Uterus (tissue), 4 donors: Measurements from ENCODE around the gene POLD4. TPM values are rescaled to one million over a fixed set of nuclear protein-coding genes. Genes with fewer than 3 reads are reported as not detected.
A peak's percentile ranks its signal among the peaks of the same experiment; 100 is the strongest.

Experiments
- DNase-seq, 2 donors: peaks; one replicate each; pipeline ENCODE4 v3.0.0-alpha.2; 2019 to 2020
- H3K27ac ChIP-seq, 2 donors: fragments of 200-600 bp; sonication (generic); 1 replicate in 1 of 2; 2 replicates in 1 of 2; pipeline ENCODE4 v1.5.1; 2016 to 2018
- H3K27me3 ChIP-seq, 2 donors: fragments of 200-600 bp; sonication (generic); one replicate each; pipeline ENCODE4 v1.5.1; 2018 to 2019; ENCODE audit warnings: control low read depth in 1 of 2
- H3K36me3 ChIP-seq, 2 donors: fragments of 200-600 bp; sonication (generic); one replicate each; pipeline ENCODE4 v1.5.1; 2019; ENCODE audit warnings: control low read depth in 1 of 2
- H3K4me1 ChIP-seq, 2 donors: fragments of 200-600 bp; sonication (generic); one replicate each; pipeline ENCODE4 v1.5.1; 2018 to 2019; ENCODE audit warnings: control low read depth in 1 of 2
- H3K4me3 ChIP-seq, 2 donors: fragments of 200-600 bp; sonication (generic); 1 replicate in 1 of 2; 2 replicates in 1 of 2; pipeline ENCODE4 v1.5.1; 2018 to 2019; ENCODE audit warnings: mild to moderate bottlenecking in 1 of 2
- H3K9me3 ChIP-seq, 2 donors: fragments of 200-600 bp; sonication (generic); one replicate each; pipeline ENCODE4 v1.5.1; 2019; ENCODE audit warnings: control low read depth in 1 of 2
- CTCF ChIP-seq, 4 experiments: fragments of 200-600 bp in 2 of 4; fragments of 450-650 bp in 2 of 4; sonication (generic) in 2 of 4; IDR thresholded peaks; one replicate each; pipeline ENCODE4 v1.5.1; 2016 to 2019; ENCODE audit warnings: antibody characterized with exemption in 4 of 4, mild to moderate bottlenecking in 2 of 4, moderate library complexity in 1 of 4
- POLR2A ChIP-seq, 2 donors: fragments of 450-650 bp; IDR thresholded peaks; one replicate each; pipeline ENCODE4 v1.6.1; 2016; ENCODE audit warnings: antibody characterized with exemption in 2 of 2, mild to moderate bottlenecking in 1 of 2, moderate library complexity in 1 of 2
- intact Hi-C: fragments of 100-400 bp; cut with DNase I; formaldehyde crosslinking; loops from one replicate; pipeline ENCODE4 v1.15.1; 2023; ENCODE audit warnings: low total_unique reads
- total RNA-seq, 4 donors: library from RNA; depleted of rRNA in 3 of 4; stranded (reverse); fragments of >200 nt in 3 of 4; gene quantifications; one replicate each; pipeline versions ENCODE4 v1.1.0 to v1.2.4, GENCODE V29; 2014 to 2023
- donor health status: DM: yes; HTN: yes; CAD: no.

Gene POLD4
- total RNA-seq, 4 donors from 2014 or later: 8.7 to 65.6 (median 31.3) TPM

- H3K27ac ChIP-seq: peak overlapping the region; percentile 30 to 54
- no peaks in the 10 kb centered on the region for H3K4me1 ChIP-seq
- H3K27me3 ChIP-seq: no peaks in the 10 kb centered on the region
- H3K4me3 ChIP-seq: no peak overlapping the region
- TF ChIP-seq CTCF (IDR thresholded peaks at IDR 0.05) (no peak), POLR2A (IDR thresholded peaks at IDR 0.05) (no peak)
- H3K9me3 ChIP-seq: no peaks in the 10 kb centered on the region
- intact Hi-C loops: loop anchor here (10.0 kb wide), 1 partner anchor 115 kb away; the partner anchor contains the start of gene GRK2
- DNase-seq: peak; percentile 49 to 66
- H3K36me3 ChIP-seq: no peaks in the 10 kb centered on the region
These were observed 26.0 kb upstream of the POLD4 start for GRCh38 chr11:67379061-67380058.

- DNase-seq: no peak
- no peaks in the 10 kb centered on the region for H3K27me3 ChIP-seq
- peak overlapping the region in 1 of 2 donors; percentile 54 for H3K27ac ChIP-seq
- H3K4me3 ChIP-seq: no peak overlapping the region
- no peaks in the 10 kb centered on the region for H3K4me1 ChIP-seq
- no peaks in the 10 kb centered on the region for H3K36me3 ChIP-seq
- intact Hi-C loops: no loop called here
- no peaks in the 10 kb centered on the region for H3K9me3 ChIP-seq
- TF ChIP-seq CTCF (IDR thresholded peaks at IDR 0.05) (no peak), POLR2A (IDR thresholded peaks at IDR 0.05) (no peak)
These were observed 25.2 kb upstream of the POLD4 start for GRCh38 chr11:67378544-67378943.

GRCh38 chr11:67376873-67377808 lies 23.8 kb upstream of the POLD4 start:
- no peaks in the 10 kb centered on the region for H3K9me3 ChIP-seq
- no peak overlapping the region for H3K4me3 ChIP-seq
- TF ChIP-seq CTCF (IDR thresholded peaks at IDR 0.05) (no peak), POLR2A (IDR thresholded peaks at IDR 0.05) (no peak)
- peak overlapping the region; percentile 92 to 99 for H3K27ac ChIP-seq
- intact Hi-C loops: no loop called here
- H3K36me3 ChIP-seq: no peaks in the 10 kb centered on the region
- DNase-seq: peak; percentile 21 to 32
- no peaks in the 10 kb centered on the region for H3K4me1 ChIP-seq
- no peaks in the 10 kb centered on the region for H3K27me3 ChIP-seq

- H3K36me3 ChIP-seq: no peaks in the 10 kb centered on the region
- H3K27ac ChIP-seq: peak overlapping the region; percentile 92 to 99
- DNase-seq: no peak
- no peaks in the 10 kb centered on the region for H3K9me3 ChIP-seq
- H3K4me1 ChIP-seq: no peaks in the 10 kb centered on the region
- no peaks in the 10 kb centered on the region for H3K27me3 ChIP-seq
- H3K4me3 ChIP-seq: no peak overlapping the region
- intact Hi-C loops: no loop called here
- TF ChIP-seq CTCF (IDR thresholded peaks at IDR 0.05) (no peak), POLR2A (IDR thresholded peaks at IDR 0.05) (no peak)
These were observed 22.9 kb upstream of the POLD4 start for GRCh38 chr11:67376063-67376820.
